Mesenchymal stem cell (in vitro differentiated cells and primary cell): Measurements from ENCODE around the gene THAP4.
A peak's percentile ranks its signal among the peaks of the same experiment; 100 is the strongest.

Experiments used
- DNase-seq: peaks from one replicate; pipeline ENCODE4 v3.0.0-alpha.2; 2013
- H2AFZ ChIP-seq: one replicate; pipeline ENCODE4 v1.6.1; 2013; ENCODE audit warnings: low read depth, mild to moderate bottlenecking, control low read depth, inconsistent platforms, low read length, moderate library complexity
- H2AK5ac ChIP-seq: 2 replicates; pipeline ENCODE4 v1.6.1; 2013; ENCODE audit warnings: low read length, moderate library complexity, mild to moderate bottlenecking, inconsistent platforms; ENCODE audit not compliant: severe bottlenecking
- H2BK120ac ChIP-seq: one replicate; pipeline ENCODE4 v1.6.1; 2013; ENCODE audit warnings: low read depth, mild to moderate bottlenecking, inconsistent platforms, low read length, moderate library complexity
- H2BK12ac ChIP-seq, 2 experiments: one replicate each; pipeline ENCODE4 v1.6.1; 2013; ENCODE audit warnings: inconsistent platforms in 2 of 2, low read length in 2 of 2, mild to moderate bottlenecking in 2 of 2, moderate library complexity in 2 of 2, control low read depth in 1 of 2
- H2BK15ac ChIP-seq: one replicate; pipeline ENCODE4 v1.6.1; 2013; ENCODE audit warnings: mild to moderate bottlenecking, low read depth, inconsistent platforms; ENCODE audit not compliant: poor library complexity, severe bottlenecking
- H2BK5ac ChIP-seq: 2 replicates; pipeline ENCODE4 v1.6.1; 2013; ENCODE audit warnings: low read depth, mild to moderate bottlenecking, low read length, control low read depth, inconsistent platforms; ENCODE audit not compliant: poor library complexity, severe bottlenecking
- H3K14ac ChIP-seq, 2 experiments: one replicate each; pipeline ENCODE4 v1.6.1; 2013; ENCODE audit warnings: inconsistent platforms in 2 of 2, low read length in 2 of 2, control low read depth in 1 of 2, mild to moderate bottlenecking in 1 of 2, moderate library complexity in 1 of 2
- H3K18ac ChIP-seq, 2 experiments: one replicate each; pipeline ENCODE4 v1.6.1; 2013; ENCODE audit warnings: inconsistent platforms in 2 of 2, low read length in 2 of 2, control low read depth in 1 of 2, low read depth in 1 of 2, mild to moderate bottlenecking in 1 of 2
- H3K23ac ChIP-seq, 2 experiments: one replicate each; pipeline ENCODE4 v1.6.1; 2013; ENCODE audit warnings: inconsistent platforms in 2 of 2, low read length in 2 of 2, mild to moderate bottlenecking in 2 of 2, moderate library complexity in 2 of 2, control low read depth in 1 of 2
- H3K27ac ChIP-seq: 2 replicates; pipeline ENCODE4 v1.5.1; 2013; ENCODE audit warnings: mild to moderate bottlenecking, moderate library complexity, low read length, control low read depth, inconsistent platforms; ENCODE audit not compliant: poor library complexity, severe bottlenecking
- H3K27me3 ChIP-seq, 2 experiments: 2 replicates each; pipeline versions ENCODE4 v1.6.1 to v1.7.0; 2013; ENCODE audit warnings: low read length in 2 of 2, mild to moderate bottlenecking in 2 of 2, moderate library complexity in 2 of 2, control low read depth in 1 of 2, inconsistent platforms in 1 of 2; ENCODE audit not compliant: control insufficient read depth in 1 of 2, insufficient read depth in 1 of 2
- H3K36me3 ChIP-seq, 2 experiments: 2 replicates each; pipeline versions ENCODE4 v1.6.1 to v1.7.0; 2013; ENCODE audit warnings: low read length in 2 of 2, control low read depth in 1 of 2, inconsistent platforms in 1 of 2, low read depth in 1 of 2, mild to moderate bottlenecking in 1 of 2; ENCODE audit not compliant: insufficient read depth in 2 of 2, control insufficient read depth in 1 of 2
- H3K4ac ChIP-seq, 2 experiments: one replicate each; pipeline ENCODE4 v1.6.1; 2013; ENCODE audit warnings: inconsistent platforms in 2 of 2, low read length in 2 of 2, mild to moderate bottlenecking in 2 of 2, moderate library complexity in 2 of 2, control low read depth in 1 of 2, low read depth in 1 of 2
- H3K4me1 ChIP-seq: 2 replicates; pipeline ENCODE4 v1.6.1; 2013; ENCODE audit warnings: low read depth, low read length, control low read depth; ENCODE audit not compliant: control insufficient read depth, insufficient read depth
- H3K4me2 ChIP-seq: 2 replicates; pipeline ENCODE4 v1.6.1; 2013; ENCODE audit warnings: low read length, mild to moderate bottlenecking, inconsistent platforms; ENCODE audit not compliant: poor library complexity, severe bottlenecking
- H3K4me3 ChIP-seq, 2 experiments: 2 replicates each; pipeline versions ENCODE4 v1.5.1 to v1.7.0; 2013; ENCODE audit warnings: low read length in 2 of 2, mild to moderate bottlenecking in 2 of 2, control low read depth in 1 of 2, low read depth in 1 of 2; ENCODE audit not compliant: insufficient read depth in 1 of 2
- H3K79me1 ChIP-seq: replicated peaks from 2 replicates; pipeline ENCODE4 v1.6.1; 2013; ENCODE audit warnings: mild to moderate bottlenecking, control low read depth, low read length, inconsistent platforms; ENCODE audit not compliant: poor library complexity, severe bottlenecking
- H3K9ac ChIP-seq: 2 replicates; pipeline ENCODE4 v1.7.0; 2013; ENCODE audit warnings: mild to moderate bottlenecking, low read length, moderate library complexity
- H3K9me3 ChIP-seq: 2 replicates; pipeline ENCODE4 v1.7.0; 2013; ENCODE audit warnings: mild to moderate bottlenecking, low read length; ENCODE audit not compliant: control insufficient read depth
- H4K8ac ChIP-seq: one replicate; pipeline ENCODE4 v1.6.1; 2013; ENCODE audit warnings: inconsistent platforms, mild to moderate bottlenecking, low read length, moderate library complexity
- H4K91ac ChIP-seq: one replicate; pipeline ENCODE4 v1.6.1; 2013; ENCODE audit warnings: mild to moderate bottlenecking, low read length, inconsistent platforms
- WGBS: methylation state at CpG from one replicate; pipeline ENCODE4 v1.1.7; 2013; ENCODE audit warnings: mixed read lengths; 5-methylcytosine and 5-hydroxymethylcytosine counted together

THAP4 gene

GRCh38 chr2:241632478-241633325 is 4.3 kb downstream of the THAP4 start:
- 97% methylated on average over 39 of the region's 39 CpGs for WGBS
- H2BK120ac ChIP-seq, result no peak overlapping the region

GRCh38 chr2:241629762-241630435 is 7.1 kb downstream of the THAP4 start:
- no peak overlapping the region for H3K14ac ChIP-seq
- H2BK5ac ChIP-seq, result no peak overlapping the region
- H3K9me3 ChIP-seq, result no peaks in the 10 kb centered on the region
- no peak overlapping the region for H3K23ac ChIP-seq
- no peak overlapping the region for H2BK120ac ChIP-seq
- no peak overlapping the region for H2BK15ac ChIP-seq
- H3K4me3 ChIP-seq, result no peak overlapping the region
- DNase-seq, result no peak
- H2BK12ac ChIP-seq, result no peak overlapping the region
- H4K91ac ChIP-seq, result no peak overlapping the region
- H3K9ac ChIP-seq, result no peak overlapping the region
- H3K36me3 ChIP-seq, result peaks cover 36 to 66% of the 10 kb centered on the region in 2 experiments
- peaks cover 37% of the 10 kb centered on the region for H3K79me1 ChIP-seq
- H2AK5ac ChIP-seq, result no peak overlapping the region
- H2AFZ ChIP-seq, result no peak overlapping the region
- H3K4ac ChIP-seq, result no peak overlapping the region
- WGBS, result 86% methylated on average over 11 of the region's 11 CpGs
- peak overlapping the region; percentile 34 for H3K27ac ChIP-seq
- no peak overlapping the region for H3K18ac ChIP-seq
- peaks cover 16% of the 10 kb centered on the region for H3K4me1 ChIP-seq
- H4K8ac ChIP-seq, result no peak overlapping the region
- H3K27me3 ChIP-seq, result no peaks in the 10 kb centered on the region
- peak overlapping the region; percentile 17 for H3K4me2 ChIP-seq

More at GRCh38 chr2:241632478-241633325, 4.3 kb downstream of the THAP4 start:
- Histone ChIP-seq H3K4ac (no peak overlapping the region), H3K4me1 (peaks cover 18% of the 10 kb centered on the region), H3K27ac (no peak overlapping the region), H3K4me3 (no peak overlapping the region), H4K8ac (no peak overlapping the region), H3K36me3 (peaks cover 31 to 55% of the 10 kb centered on the region in 2 experiments), H2BK12ac (no peak overlapping the region), H3K23ac (no peak overlapping the region), H2BK5ac (no peak overlapping the region), H4K91ac (peak overlapping the region; percentile 67), H3K4me2 (no peak overlapping the region), H3K14ac (no peak overlapping the region), H3K18ac (no peak overlapping the region), H2BK15ac (no peak overlapping the region), H2AK5ac (no peak overlapping the region), H3K9me3 (no peaks in the 10 kb centered on the region), H2AFZ (no peak overlapping the region), H3K9ac (no peak overlapping the region), H3K79me1 (peaks cover 34% of the 10 kb centered on the region), H3K27me3 (no peaks in the 10 kb centered on the region)
- no peak for DNase-seq

GRCh38 chr2:241627675-241628074 is 9.3 kb downstream of the THAP4 start:
- no peak overlapping the region for H4K8ac ChIP-seq
- H3K4me2 ChIP-seq, result no peak overlapping the region
- no peak overlapping the region for H3K4me3 ChIP-seq
- H2BK120ac ChIP-seq, result no peak overlapping the region
- no peak overlapping the region for H3K4ac ChIP-seq
- no peak overlapping the region for H3K23ac ChIP-seq
- no peak overlapping the region for H3K18ac ChIP-seq
- H2AFZ ChIP-seq, result no peak overlapping the region
- no peak for DNase-seq
- WGBS, result 95% methylated on average over 10 of the region's 10 CpGs
- no peak overlapping the region for H3K27ac ChIP-seq
- H3K9me3 ChIP-seq, result no peaks in the 10 kb centered on the region
- peaks cover 14% of the 10 kb centered on the region for H3K4me1 ChIP-seq
- H2BK12ac ChIP-seq, result peak overlapping the region in 1 of 2 experiments; percentile 15
- H3K27me3 ChIP-seq, result no peaks in the 10 kb centered on the region
- H2AK5ac ChIP-seq, result no peak overlapping the region
- H2BK5ac ChIP-seq, result no peak overlapping the region
- H3K79me1 ChIP-seq, result peaks cover 28% of the 10 kb centered on the region
- H4K91ac ChIP-seq, result no peak overlapping the region
- H3K9ac ChIP-seq, result no peak overlapping the region
- no peak overlapping the region for H3K14ac ChIP-seq
- peaks cover 24 to 47% of the 10 kb centered on the region in 2 experiments for H3K36me3 ChIP-seq
- no peak overlapping the region for H2BK15ac ChIP-seq

- H3K27me3 ChIP-seq, result no peaks in the 10 kb centered on the region
- no peak overlapping the region for H2BK15ac ChIP-seq
- no peak overlapping the region for H3K4ac ChIP-seq
- no peak overlapping the region for H2BK5ac ChIP-seq
- H2BK12ac ChIP-seq, result no peak overlapping the region
- H3K14ac ChIP-seq, result no peak overlapping the region
- DNase-seq, result peak; percentile 44
- 85% methylated on average over 6 of the region's 6 CpGs for WGBS
- H3K4me1 ChIP-seq, result peaks cover 11% of the 10 kb centered on the region
- H3K4me2 ChIP-seq, result no peak overlapping the region
- H3K4me3 ChIP-seq, result no peak overlapping the region
- no peak overlapping the region for H3K18ac ChIP-seq
- no peak overlapping the region for H2AK5ac ChIP-seq
- peaks cover 11 to 33% of the 10 kb centered on the region in 2 experiments for H3K36me3 ChIP-seq
- no peak overlapping the region for H2BK120ac ChIP-seq
- H4K8ac ChIP-seq, result no peak overlapping the region
- no peaks in the 10 kb centered on the region for H3K9me3 ChIP-seq
- peaks cover 32% of the 10 kb centered on the region for H3K79me1 ChIP-seq
- H3K9ac ChIP-seq, result no peak overlapping the region
- H2AFZ ChIP-seq, result no peak overlapping the region
- no peak overlapping the region for H4K91ac ChIP-seq
- no peak overlapping the region for H3K27ac ChIP-seq
- H3K23ac ChIP-seq, result no peak overlapping the region
Observed at GRCh38 chr2:241620419-241620769, 16.6 kb downstream of the THAP4 start.
